Retinal pigment epithelial cell (primary cell): ENCODE results near the gene DENND2D.

Source experiments
- DNase-seq: peaks from one replicate; pipeline ENCODE4 v3.0.0-alpha.2; 2010; ENCODE audit warnings: low read depth
- H3K4me3 ChIP-seq: 2 replicates; pipeline ENCODE4 v1.5.1; 2011; ENCODE audit warnings: mild to moderate bottlenecking, low read length, control low read depth, moderate library complexity
- CTCF ChIP-seq: conservative IDR thresholded peaks from 2 replicates; pipeline ENCODE4 v1.5.1; 2011; ENCODE audit warnings: low read depth, low read length, control low read depth, inconsistent platforms

DENND2D gene

GRCh38 chr1:111184663-111185062 lies 15.8 kb downstream of the DENND2D start:
- H3K4me3 ChIP-seq = no peak overlapping the region
- no peak for TF ChIP-seq CTCF
- DNase-seq = no peak

GRCh38 chr1:111183308-111184069 lies 17.0 kb downstream of the DENND2D start:
- TF ChIP-seq CTCF = no peak
- no peak overlapping the region for H3K4me3 ChIP-seq
- DNase-seq = no peak

GRCh38 chr1:111182052-111182451 lies 18.4 kb downstream of the DENND2D start:
- no peak overlapping the region for H3K4me3 ChIP-seq
- DNase-seq = no peak
- no peak for TF ChIP-seq CTCF

GRCh38 chr1:111179968-111180533 lies 20.4 kb downstream of the DENND2D start:
- no peak overlapping the region for H3K4me3 ChIP-seq
- no peak for DNase-seq
- TF ChIP-seq CTCF = no peak

GRCh38 chr1:111176678-111177077 lies 23.8 kb downstream of the DENND2D start:
- DNase-seq = no peak
- no peak for TF ChIP-seq CTCF
- no peak overlapping the region for H3K4me3 ChIP-seq

GRCh38 chr1:111175349-111175748 lies 25.1 kb downstream of the DENND2D start:
- no peak for DNase-seq
- no peak for TF ChIP-seq CTCF
- H3K4me3 ChIP-seq = no peak overlapping the region

- no peak for TF ChIP-seq CTCF
- no peak overlapping the region for H3K4me3 ChIP-seq
- DNase-seq = no peak
These were observed 26.4 kb downstream of the DENND2D start for GRCh38 chr1:111174070-111174469.
